Smooth muscle cell (in vitro differentiated cells): ENCODE measurements around the gene AIF1L. TPM values are rescaled to one million over a fixed set of nuclear protein-coding genes. Genes with fewer than 3 reads are reported as not detected.

Source experiments
- DNase-seq: peaks from one replicate; lab custom pipeline; 2025; ENCODE audit not compliant: unreplicated experiment; lab: John Stamatoyannopoulos, UW
- H2AFZ ChIP-seq: fragments of 200-600 bp; sonication (generic); 2 replicates; pipeline ENCODE4 v1.6.0; 2016; ENCODE audit warnings: antibody characterized with exemption, low read depth, mild to moderate bottlenecking
- H3F3A ChIP-seq: fragments of 200-600 bp; sonication (generic); 2 replicates; pipeline ENCODE4 v1.6.0; 2017; ENCODE audit warnings: antibody characterized with exemption, low read depth
- H3K27ac ChIP-seq: fragments of 200-600 bp; sonication (generic); 2 replicates; pipeline ENCODE4 v1.5.1; 2016; ENCODE audit warnings: low read depth, mild to moderate bottlenecking
- H3K27me3 ChIP-seq: fragments of 200-600 bp; sonication (generic); 2 replicates; pipeline ENCODE4 v1.6.1; 2016; ENCODE audit warnings: low read depth, mild to moderate bottlenecking
- H3K36me3 ChIP-seq: fragments of 200-600 bp; sonication (generic); 2 replicates; pipeline ENCODE4 v1.5.1; 2016; ENCODE audit warnings: low read depth
- H3K4me1 ChIP-seq: fragments of 200-600 bp; sonication (generic); 2 replicates; pipeline ENCODE4 v1.5.1; 2016; ENCODE audit warnings: low read depth
- H3K4me2 ChIP-seq: fragments of 200-600 bp; sonication (generic); 2 replicates; pipeline ENCODE4 v1.6.0; 2016; ENCODE audit warnings: mild to moderate bottlenecking
- H3K4me3 ChIP-seq: fragments of 200-600 bp; sonication (generic); 2 replicates; pipeline ENCODE4 v1.5.1; 2016; ENCODE audit warnings: mild to moderate bottlenecking
- H3K79me2 ChIP-seq: fragments of 200-600 bp; sonication (generic); 2 replicates; pipeline ENCODE4 v1.6.0; 2016; ENCODE audit warnings: low read depth, mild to moderate bottlenecking
- H3K9ac ChIP-seq: fragments of 200-600 bp; sonication (generic); 2 replicates; pipeline ENCODE4 v1.6.0; 2016; ENCODE audit warnings: low read depth
- H3K9me3 ChIP-seq: fragments of 200-600 bp; sonication (generic); replicated peaks from 2 replicates; pipeline ENCODE4 v1.5.1; 2016; ENCODE audit warnings: low read depth
- H4K20me1 ChIP-seq: fragments of 200-600 bp; sonication (generic); 2 replicates; pipeline ENCODE4 v1.6.0; 2016; ENCODE audit warnings: low read depth
- CTCF ChIP-seq: fragments of 200-600 bp; sonication (generic); IDR thresholded peaks from 2 replicates; pipeline ENCODE4 v1.5.1; 2017; ENCODE audit warnings: borderline replicate concordance, mild to moderate bottlenecking, antibody characterized with exemption; ENCODE audit not compliant: insufficient read depth, poor library complexity, severe bottlenecking
- WGBS: methylation state at CpG from one replicate; pipeline ENCODE4 v1.1.7; 2016; ENCODE audit warnings: low lambda C conversion rate; 5-methylcytosine and 5-hydroxymethylcytosine counted together
- polyA plus RNA-seq: library from polyadenylated mRNA; unstranded; fragments of >200 nt; fragmentation: Nextera tagmentation; extraction: Ambion mirVana; gene quantifications from 2 replicates; pipeline ENCODE4 v1.2.1, GENCODE V29; 2016
- total RNA-seq: library from RNA; depleted of rRNA; stranded (reverse); fragments of >200 nt; gene quantifications from 2 replicates; pipeline ENCODE4 v1.2.3, GENCODE V29; 2014

Gene AIF1L
- total and polyA plus RNA-seq, 2 experiments from 2014 or later, result 1.6 to 3.1 TPM

GRCh38 chr9:131126059-131126426 is 29.7 kb downstream of the AIF1L start:
- Histone ChIP-seq H3K9ac (peak overlapping the region; percentile 93), H3K4me3 (peak overlapping the region; percentile 96), H3K27me3 (no peaks in the 10 kb centered on the region), H3K4me1 (no peaks in the 10 kb centered on the region), H3K9me3 (no peaks in the 10 kb centered on the region), H2AFZ (peak overlapping the region; percentile 78), H4K20me1 (peaks cover 4% of the 10 kb centered on the region), H3K4me2 (peak overlapping the region; percentile 91), H3K27ac (peak overlapping the region; percentile 76), H3K36me3 (peaks cover 26% of the 10 kb centered on the region), H3K79me2 (peaks cover 32% of the 10 kb centered on the region), H3F3A (no peaks in the 10 kb centered on the region)
- TF ChIP-seq CTCF, result no peak
- WGBS, result 7% methylated on average over 11 of the region's 11 CpGs
- DNase-seq, result no peak

GRCh38 chr9:131129183-131129582 is 32.9 kb downstream of the AIF1L start:
- no peak for DNase-seq
- H3K4me1 ChIP-seq, result no peaks in the 10 kb centered on the region
- no peak for TF ChIP-seq CTCF
- peaks cover 32% of the 10 kb centered on the region for H3K36me3 ChIP-seq
- 88% methylated on average over 3 of the region's 3 CpGs for WGBS
- H3K9ac ChIP-seq, result no peak overlapping the region
- peaks cover 34% of the 10 kb centered on the region for H3K79me2 ChIP-seq
- no peaks in the 10 kb centered on the region for H3F3A ChIP-seq
- no peaks in the 10 kb centered on the region for H3K27me3 ChIP-seq
- no peak overlapping the region for H3K4me3 ChIP-seq
- H3K9me3 ChIP-seq, result no peaks in the 10 kb centered on the region
- no peak overlapping the region for H2AFZ ChIP-seq
- no peak overlapping the region for H3K27ac ChIP-seq
- no peak overlapping the region for H3K4me2 ChIP-seq
- H4K20me1 ChIP-seq, result peaks cover 4% of the 10 kb centered on the region

- TF ChIP-seq CTCF, result no peak
- Histone ChIP-seq H3K27me3 (no peaks in the 10 kb centered on the region), H4K20me1 (no peaks in the 10 kb centered on the region), H3F3A (no peaks in the 10 kb centered on the region), H3K9ac (no peak overlapping the region), H3K79me2 (no peaks in the 10 kb centered on the region), H3K4me2 (no peak overlapping the region), H3K9me3 (no peaks in the 10 kb centered on the region), H3K27ac (no peak overlapping the region), H2AFZ (no peak overlapping the region), H3K4me1 (no peaks in the 10 kb centered on the region), H3K4me3 (no peak overlapping the region), H3K36me3 (peaks cover 47% of the 10 kb centered on the region)
- 93% methylated on average over 2 of the region's 2 CpGs for WGBS
- DNase-seq, result no peak
These were observed 42.3 kb downstream of the AIF1L start for GRCh38 chr9:131138676-131139075.

GRCh38 chr9:131140112-131140511 is 43.8 kb downstream of the AIF1L start:
- no peak for TF ChIP-seq CTCF
- H3K9me3 ChIP-seq, result no peaks in the 10 kb centered on the region
- H3K4me3 ChIP-seq, result no peak overlapping the region
- no peak overlapping the region for H3K4me2 ChIP-seq
- no peak overlapping the region for H3K27ac ChIP-seq
- H4K20me1 ChIP-seq, result no peaks in the 10 kb centered on the region
- WGBS, result 99% methylated on average over 4 of the region's 4 CpGs
- H3K9ac ChIP-seq, result no peak overlapping the region
- H2AFZ ChIP-seq, result no peak overlapping the region
- DNase-seq, result no peak
- H3K36me3 ChIP-seq, result peaks cover 39% of the 10 kb centered on the region
- no peaks in the 10 kb centered on the region for H3F3A ChIP-seq
- H3K27me3 ChIP-seq, result no peaks in the 10 kb centered on the region
- no peaks in the 10 kb centered on the region for H3K4me1 ChIP-seq
- no peaks in the 10 kb centered on the region for H3K79me2 ChIP-seq
